Measurements from ENCODE around the gene NKAIN2.

The NKAIN2 gene

GRCh38 chr6:124829822-124830221 is 1026.2 kb downstream of the NKAIN2 start:
- DNase-seq (ENCODE audit: low read depth) = no peak

- DNase-seq (ENCODE audit: low read depth) = no peak
These were observed 1026.8 kb downstream of the NKAIN2 start for GRCh38 chr6:124830506-124830905.

- DNase-seq (ENCODE audit: low read depth) = no peak
These were observed 1050.8 kb downstream of the NKAIN2 start for GRCh38 chr6:124854338-124854922.

- DNase-seq (ENCODE audit: low read depth) = no peak
These were observed 1054.1 kb downstream of the NKAIN2 start for GRCh38 chr6:124857746-124858145.

GRCh38 chr6:124858564-124858963 is 1054.9 kb downstream of the NKAIN2 start:
- no peak for DNase-seq (ENCODE audit: low read depth)

GRCh38 chr6:124859366-124859765 is 1055.7 kb downstream of the NKAIN2 start:
- no peak for DNase-seq (ENCODE audit: low read depth)

- no peak for DNase-seq (ENCODE audit: low read depth)
These were observed 1062.4 kb downstream of the NKAIN2 start for GRCh38 chr6:124866040-124866439.

GRCh38 chr6:124867121-124867520 is 1063.5 kb downstream of the NKAIN2 start:
- DNase-seq (ENCODE audit: low read depth) = no peak

GRCh38 chr6:124868481-124868880 is 1064.8 kb downstream of the NKAIN2 start:
- DNase-seq (ENCODE audit: low read depth) = no peak

GRCh38 chr6:124869416-124869815 is 1065.8 kb downstream of the NKAIN2 start:
- DNase-seq (ENCODE audit: low read depth) = no peak

- no peak for DNase-seq (ENCODE audit: low read depth)
These were observed 1067.2 kb downstream of the NKAIN2 start for GRCh38 chr6:124870611-124871459.

- no peak for DNase-seq (ENCODE audit: low read depth)
These were observed 1068.8 kb downstream of the NKAIN2 start for GRCh38 chr6:124872361-124873065.

- DNase-seq (ENCODE audit: low read depth) = no peak
These were observed 1069.4 kb downstream of the NKAIN2 start for GRCh38 chr6:124873066-124873410.
